NOMO-1 treated with DMSO at 0.1 percent for 48 hours (cell line): ENCODE data around the gene TAGLN3.

ENCODE experiments used
- DNase-seq: peaks from one replicate; lab custom pipeline; 2025; ENCODE audit not compliant: unreplicated experiment; lab: John Stamatoyannopoulos, UW

The TAGLN3 gene

DNA sequence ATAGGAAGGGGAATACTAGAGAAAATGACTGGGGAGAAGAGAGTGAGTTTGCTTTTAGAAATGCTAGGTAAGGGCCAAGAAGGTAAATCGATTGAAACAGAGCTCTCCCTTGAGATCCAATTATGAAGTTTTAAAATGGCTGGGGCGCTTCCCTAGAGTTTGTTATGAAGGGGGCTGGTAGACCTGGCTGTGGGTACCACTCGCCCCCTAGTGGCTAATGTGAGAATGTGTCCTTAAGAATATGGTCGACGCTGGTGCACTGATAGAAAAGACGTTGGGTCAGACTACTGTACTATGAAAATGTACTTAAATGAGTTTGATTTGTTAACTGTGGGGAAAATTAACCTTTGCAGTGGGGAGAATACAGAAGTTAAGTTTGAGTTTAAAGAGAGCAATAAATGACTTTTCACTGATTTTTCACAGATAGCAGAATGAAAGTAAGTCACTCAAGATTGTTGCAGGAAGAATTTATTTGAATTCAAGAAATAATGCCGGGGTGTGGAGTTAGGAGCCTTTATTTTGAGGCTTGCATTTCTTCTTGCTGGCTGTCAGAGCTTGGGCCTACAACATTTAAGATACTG lies 45.0 kb downstream of the TAGLN3 start:
- DNase-seq, result peak; percentile 70

DNA sequence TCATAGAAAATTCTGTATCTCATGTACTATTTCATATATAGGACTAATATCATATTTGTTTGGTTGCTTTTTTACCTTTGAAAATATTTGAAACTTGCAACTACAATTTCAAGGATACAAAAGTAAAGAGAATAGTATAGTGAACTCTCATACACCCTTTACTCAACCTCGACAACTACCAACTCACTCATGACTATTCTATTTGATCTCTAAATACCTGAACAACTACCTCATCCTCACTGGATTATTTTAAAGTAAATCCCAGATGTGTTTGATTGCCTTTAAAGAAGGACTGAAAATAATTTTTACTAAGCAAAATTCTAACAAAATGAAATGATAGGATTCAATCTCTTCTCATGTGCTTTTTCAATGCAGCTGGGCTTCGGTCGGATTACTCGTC lies 47.9 kb downstream of the TAGLN3 start:
- DNase-seq, result no peak

DNA sequence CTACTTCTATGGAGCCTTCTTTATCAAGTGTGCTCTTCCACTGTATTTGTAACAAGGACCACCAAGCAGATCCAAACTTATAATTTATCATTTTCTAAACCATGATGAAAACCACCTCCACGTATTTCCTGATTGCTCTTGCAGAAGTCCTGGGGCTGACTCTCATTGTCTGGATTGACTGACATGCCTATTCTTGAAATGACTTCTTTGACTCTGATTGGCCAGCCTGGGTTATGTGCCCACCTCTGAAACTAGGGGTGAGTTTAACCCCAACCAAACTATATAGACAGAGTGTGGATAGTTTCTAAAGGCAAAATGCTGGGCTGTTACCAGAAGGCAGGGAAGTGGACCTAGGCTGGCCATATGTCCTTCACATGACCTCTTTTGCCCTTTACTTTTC lies 48.5 kb downstream of the TAGLN3 start:
- no peak for DNase-seq

DNA sequence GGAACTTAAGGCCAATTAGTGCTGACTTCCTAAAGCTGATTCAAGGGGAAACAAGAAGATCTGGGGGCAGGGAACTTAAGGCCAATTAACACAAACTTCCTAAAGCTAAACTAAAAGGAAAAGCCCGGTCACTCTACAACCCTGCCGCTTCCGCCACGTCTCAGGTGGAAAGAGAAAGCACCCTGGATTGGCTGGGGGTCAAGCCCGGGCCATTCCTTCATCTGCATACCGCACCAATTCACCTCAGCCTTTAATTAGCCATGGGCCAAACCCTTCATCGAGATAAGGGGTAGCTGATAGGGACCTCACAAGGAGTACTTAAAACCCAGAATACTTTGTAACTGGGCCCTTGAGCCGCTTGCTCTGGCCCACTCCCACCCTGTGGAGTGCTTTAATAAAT lies 50.2 kb downstream of the TAGLN3 start:
- DNase-seq, result no peak

DNA sequence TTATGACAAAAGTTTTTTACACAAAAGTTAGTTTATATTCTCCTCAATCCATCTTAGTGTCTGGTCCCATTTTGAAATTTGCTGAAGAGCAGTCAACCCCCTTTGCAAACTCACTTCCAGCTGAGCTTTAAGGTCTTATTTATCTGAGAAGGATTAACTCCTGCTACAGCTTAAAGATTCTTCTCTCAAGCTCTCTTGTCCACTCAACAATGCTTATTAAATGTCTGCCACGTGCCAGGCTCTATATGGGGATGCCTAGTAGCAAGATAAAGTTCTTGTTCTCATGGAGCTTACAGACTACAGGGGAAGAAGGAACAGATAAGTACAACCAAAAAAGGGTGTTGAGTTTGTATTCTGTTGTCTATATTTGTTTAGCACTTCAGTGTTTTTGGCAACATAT lies 54.5 kb downstream of the TAGLN3 start:
- DNase-seq, result no peak

DNA sequence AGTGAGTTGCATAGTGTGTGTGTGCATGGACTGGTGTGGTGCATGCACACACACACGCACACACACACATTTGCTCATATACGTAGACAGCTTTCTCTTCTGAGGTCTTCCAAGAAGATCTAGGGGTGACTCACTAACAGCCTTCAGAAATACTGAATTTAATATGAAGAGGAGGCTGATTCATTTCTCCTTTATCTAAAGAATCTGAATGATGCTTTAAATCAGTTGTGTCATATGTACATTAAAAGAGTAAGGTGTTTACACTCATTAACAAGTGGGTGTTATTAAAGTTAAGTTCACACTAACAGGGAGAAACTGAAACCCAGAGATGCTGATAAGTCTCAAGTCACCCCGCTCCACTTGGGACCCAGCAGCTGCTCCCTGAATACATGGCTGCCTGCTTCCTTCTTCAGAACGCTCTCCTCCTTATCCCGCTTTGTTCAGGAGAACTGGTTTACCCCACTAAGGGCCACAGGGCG lies 57.8 kb downstream of the TAGLN3 start:
- DNase-seq, result no peak

DNA sequence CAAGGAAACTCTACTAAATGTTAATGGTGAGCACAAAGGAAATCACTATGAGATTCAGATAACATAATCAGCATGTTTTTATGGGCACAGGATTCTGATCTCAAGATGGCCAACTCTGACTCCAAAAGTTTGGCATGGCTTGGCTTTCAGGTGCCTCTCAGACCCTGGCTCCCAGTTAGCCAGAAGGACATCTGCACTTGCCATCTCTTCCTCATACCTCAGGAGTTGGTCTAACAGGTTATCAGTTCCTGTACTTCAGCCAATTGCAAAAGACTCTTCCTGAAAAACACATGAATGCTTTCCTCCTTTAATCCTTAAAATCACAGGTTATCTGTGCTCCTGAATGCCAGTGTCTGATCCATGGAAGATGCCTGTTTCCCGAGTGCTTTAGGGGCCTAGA lies 60.8 kb downstream of the TAGLN3 start:
- DNase-seq, result no peak

DNA sequence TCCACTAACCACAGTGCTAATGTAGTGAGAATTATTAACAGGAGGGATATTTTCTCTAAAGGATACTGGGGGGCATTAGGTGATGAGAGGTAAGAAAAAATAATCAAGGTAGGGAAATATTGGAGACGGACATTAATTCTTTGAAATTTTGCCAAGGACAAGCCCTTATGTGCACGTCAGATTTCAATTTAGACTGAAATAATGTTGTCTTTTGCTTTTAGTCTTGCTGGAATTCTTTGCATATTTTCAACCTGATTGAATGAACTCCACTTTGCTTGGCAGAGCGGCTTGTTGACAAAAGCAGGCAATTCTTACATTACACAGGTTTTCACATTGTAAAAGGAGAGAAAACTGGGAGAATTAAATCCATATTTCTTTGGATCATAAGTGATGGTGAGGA lies 62.4 kb downstream of the TAGLN3 start:
- no peak for DNase-seq
